ENCODE data around the gene SMIM27. TPM values are rescaled to one million over a fixed set of nuclear protein-coding genes. Genes with fewer than 3 reads are reported as not detected.
"Not testable (repeated sequence)": the region's sequence is repeated elsewhere in the genome, so short reads cannot be mapped to it uniquely, and the experiment has no call there.

The SMIM27 gene
- total RNA-seq, 1 donor from 2014 or later: 8.0 TPM

GRCh38 chr9:32543047-32543446, 9.1 kb upstream of the SMIM27 start:
- no peaks in the 10 kb centered on the region for H3K27me3 Mint-ChIP-seq (ENCODE audit: unreplicated experiment)

DNA sequence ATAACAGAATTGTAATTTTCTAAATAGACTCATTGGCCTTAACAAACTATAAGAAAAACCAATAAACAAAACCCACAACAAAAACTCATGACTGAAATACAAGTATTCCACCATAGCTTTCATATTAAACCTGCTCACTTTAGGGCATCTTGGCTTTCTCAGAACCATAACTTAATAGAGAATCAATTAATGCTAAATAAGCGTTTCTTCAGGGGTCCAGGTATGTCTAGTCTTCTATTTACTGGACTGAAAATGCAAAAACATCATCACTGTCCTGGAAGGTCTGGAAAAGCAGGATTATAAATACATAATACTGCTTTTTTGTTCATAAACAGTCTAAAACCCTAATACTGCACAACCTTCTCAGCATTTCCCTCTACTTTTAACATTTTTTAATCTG, 6.2 kb upstream of the SMIM27 start:
- Mint-ChIP-seq H3K4me1 (ENCODE audit: unreplicated experiment) (peaks cover 16% of the 10 kb centered on the region), H3K27ac (ENCODE audit: unreplicated experiment) (no peak overlapping the region), H3K4me3 (ENCODE audit: unreplicated experiment) (no peak overlapping the region), H3K27me3 (ENCODE audit: unreplicated experiment) (peaks cover 6% of the 10 kb centered on the region), H3K9me3 (ENCODE audit: unreplicated experiment) (no peaks in the 10 kb centered on the region), H3K36me3 (ENCODE audit: low read depth, unreplicated experiment) (peaks cover 24% of the 10 kb centered on the region)
- TF ChIP-seq CTCF (IDR thresholded peaks at IDR 0.05; ENCODE audit: unreplicated experiment): no peak
- no peak for DNase-seq (ENCODE audit: low spot score)

More at GRCh38 chr9:32543047-32543446, 9.1 kb upstream of the SMIM27 start:
- no peak for TF ChIP-seq CTCF (IDR thresholded peaks at IDR 0.05; ENCODE audit: unreplicated experiment)
- H3K9me3 Mint-ChIP-seq (ENCODE audit: unreplicated experiment): no peaks in the 10 kb centered on the region
- H3K4me1 Mint-ChIP-seq (ENCODE audit: unreplicated experiment): no peaks in the 10 kb centered on the region
- DNase-seq (ENCODE audit: low spot score): no peak
- H3K27ac Mint-ChIP-seq (ENCODE audit: unreplicated experiment): no peak overlapping the region
- peaks cover 24% of the 10 kb centered on the region for H3K36me3 Mint-ChIP-seq (ENCODE audit: low read depth, unreplicated experiment)
- no peak overlapping the region for H3K4me3 Mint-ChIP-seq (ENCODE audit: unreplicated experiment)

GRCh38 chr9:32548213-32548612, 3.9 kb upstream of the SMIM27 start:
- peaks cover 16% of the 10 kb centered on the region for H3K27me3 Mint-ChIP-seq (ENCODE audit: unreplicated experiment)
- H3K27ac Mint-ChIP-seq (ENCODE audit: unreplicated experiment); DNase-seq (ENCODE audit: low spot score); H3K4me3 Mint-ChIP-seq (ENCODE audit: unreplicated experiment); H3K9me3 Mint-ChIP-seq (ENCODE audit: unreplicated experiment): not testable (repeated sequence)
- H3K36me3 Mint-ChIP-seq (ENCODE audit: low read depth, unreplicated experiment): peaks cover 11% of the 10 kb centered on the region
- peaks cover 20% of the 10 kb centered on the region for H3K4me1 Mint-ChIP-seq (ENCODE audit: unreplicated experiment)

DNA sequence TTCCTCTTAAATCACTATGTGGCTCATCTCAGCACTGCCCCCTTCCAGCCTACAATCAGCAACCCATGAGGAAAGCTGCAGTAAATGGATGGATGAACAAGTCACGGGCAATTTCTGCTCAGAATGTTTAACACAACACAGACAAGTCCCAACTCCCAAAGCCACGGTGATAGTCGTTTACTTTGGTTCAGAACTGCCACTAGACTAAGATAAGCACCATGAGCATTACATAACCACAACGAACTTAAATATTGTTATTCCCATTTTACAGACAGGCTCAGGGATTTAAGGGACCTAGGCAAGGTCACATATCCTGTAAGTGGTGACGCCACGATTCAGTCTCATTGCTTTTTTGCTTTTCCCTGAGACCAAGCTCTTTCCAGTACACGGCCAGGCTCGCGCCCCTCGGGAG, 2.0 kb upstream of the SMIM27 start:
- H3K27me3 Mint-ChIP-seq (ENCODE audit: unreplicated experiment): peaks cover 16% of the 10 kb centered on the region
- H3K27ac Mint-ChIP-seq (ENCODE audit: unreplicated experiment): peak overlapping the region; percentile 91
- TF ChIP-seq CTCF (IDR thresholded peaks at IDR 0.05; ENCODE audit: unreplicated experiment): no peak

DNA sequence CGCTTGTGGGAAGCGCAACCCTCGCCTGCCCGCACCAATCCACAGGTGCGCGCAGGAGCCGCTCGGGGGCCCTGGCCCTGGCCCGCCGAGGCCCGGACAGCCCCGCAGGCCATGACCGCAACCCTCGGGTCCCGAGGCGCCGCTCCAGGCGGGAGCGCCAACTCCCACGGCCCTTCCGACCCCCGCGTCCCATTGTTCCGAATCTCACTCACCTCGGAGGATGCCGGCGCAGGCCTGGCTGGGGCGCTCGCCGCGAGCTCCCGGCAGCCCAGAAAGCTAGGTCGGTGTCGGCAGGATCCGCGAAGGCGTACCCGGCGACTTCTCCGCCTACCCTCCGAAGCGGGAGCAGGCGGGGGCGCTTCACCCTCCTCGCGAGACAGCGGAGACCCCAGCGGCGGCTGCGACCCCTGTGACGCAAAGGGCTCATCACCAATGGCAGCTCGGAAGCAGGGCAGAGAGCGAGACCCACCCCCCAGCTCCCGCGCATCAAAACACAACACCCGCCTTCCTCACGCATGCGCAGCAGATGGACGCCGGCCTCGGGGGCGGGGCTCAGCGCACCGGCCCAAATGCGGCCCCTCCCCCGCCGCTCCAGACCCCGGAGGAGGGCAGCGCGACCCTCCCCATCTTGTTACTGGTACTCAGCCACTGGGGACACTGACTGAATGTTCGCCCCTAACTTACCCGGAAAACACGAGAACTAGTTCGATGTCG, 1.4 kb upstream of the SMIM27 start:
- no peak for TF ChIP-seq CTCF (IDR thresholded peaks at IDR 0.05; ENCODE audit: unreplicated experiment)
- H3K36me3 Mint-ChIP-seq (ENCODE audit: low read depth, unreplicated experiment): peaks cover 4% of the 10 kb centered on the region
- peak overlapping the region; percentile 99 for H3K27ac Mint-ChIP-seq (ENCODE audit: unreplicated experiment)
- peak; percentile 97 for DNase-seq (ENCODE audit: low spot score)
- no peaks in the 10 kb centered on the region for H3K9me3 Mint-ChIP-seq (ENCODE audit: unreplicated experiment)
- H3K4me1 Mint-ChIP-seq (ENCODE audit: unreplicated experiment): peaks cover 27% of the 10 kb centered on the region
- peaks cover 16% of the 10 kb centered on the region for H3K27me3 Mint-ChIP-seq (ENCODE audit: unreplicated experiment)
- H3K4me3 Mint-ChIP-seq (ENCODE audit: unreplicated experiment): peak overlapping the region; percentile 99

More for the DNA sequence above, 2.0 kb upstream of the SMIM27 start:
- Mint-ChIP-seq H3K36me3 (ENCODE audit: low read depth, unreplicated experiment) (peaks cover 4% of the 10 kb centered on the region), H3K9me3 (ENCODE audit: unreplicated experiment) (no peaks in the 10 kb centered on the region), H3K4me1 (ENCODE audit: unreplicated experiment) (peaks cover 27% of the 10 kb centered on the region), H3K4me3 (ENCODE audit: unreplicated experiment) (peak overlapping the region; percentile 94)
- DNase-seq (ENCODE audit: low spot score): no peak
